Vagina (tissue), 2 donors: ENCODE data around the gene CETN1. TPM values are rescaled to one million over a fixed set of nuclear protein-coding genes. Genes with fewer than 3 reads are reported as not detected.

Source experiments
- DNase-seq, 2 donors: peaks; one replicate each; pipeline ENCODE4 v3.0.0-alpha.2; 2017; ENCODE audit errors: extremely low spot score in 2 of 2
- H3K27ac ChIP-seq: fragments of 200-600 bp; sonication (generic); one replicate; pipeline ENCODE4 v1.5.1; 2019
- H3K27me3 ChIP-seq: fragments of 200-600 bp; sonication (generic); one replicate; pipeline ENCODE4 v1.5.1; 2019
- H3K36me3 ChIP-seq, 2 donors: fragments of 200-600 bp; sonication (generic); one replicate each; pipeline ENCODE4 v1.5.1; 2017 to 2019
- H3K4me1 ChIP-seq: fragments of 200-600 bp; sonication (generic); one replicate; pipeline ENCODE4 v1.5.1; 2019
- H3K4me3 ChIP-seq, 2 donors: fragments of 200-600 bp; sonication (generic); 1 replicate in 1 of 2; 2 replicates in 1 of 2; pipeline ENCODE4 v1.5.1; 2016 to 2019
- H3K9me3 ChIP-seq: fragments of 200-600 bp; sonication (generic); one replicate; pipeline ENCODE4 v1.5.1; 2019
- POLR2A ChIP-seq, 2 donors: fragments of 450-650 bp; IDR thresholded peaks; one replicate each; pipeline ENCODE4 v1.6.1; 2017; ENCODE audit warnings: antibody characterized with exemption in 2 of 2, mild to moderate bottlenecking in 2 of 2, moderate library complexity in 2 of 2
- POLR2AphosphoS5 ChIP-seq, 2 donors: sonication (generic); formaldehyde crosslinking; IDR thresholded peaks; one replicate each; pipeline ENCODE4 v1.9.0; 2017; ENCODE audit warnings: antibody characterized with exemption in 2 of 2, mild to moderate bottlenecking in 2 of 2, low read depth in 1 of 2; ENCODE audit not compliant: insufficient read depth in 1 of 2
- intact Hi-C: fragments of 100-400 bp; cut with DNase I; formaldehyde crosslinking; loops from one replicate; pipeline ENCODE4 v1.15.1; 2023
- total RNA-seq: library from RNA; depleted of rRNA; stranded (reverse); fragments of >200 nt; gene quantifications from one replicate; pipeline ENCODE4 v1.2.3, GENCODE V29; 2016
- TF ChIP-seq, protein P1 (sequence below), 3 experiments: fragments of 450-650 bp in 2 of 3; fragments of 200-600 bp in 1 of 3; sonication (generic) in 1 of 3; IDR thresholded peaks; one replicate each; pipeline ENCODE4 v1.5.1; 2017 to 2019; ENCODE audit warnings: antibody characterized with exemption in 3 of 3, mild to moderate bottlenecking in 2 of 3, moderate library complexity in 2 of 3

Gene CETN1
- total RNA-seq, 1 donor from 2014 or later: not detected

- Histone ChIP-seq H3K4me3 (no peak overlapping the region), H3K4me1 (no peaks in the 10 kb centered on the region), H3K36me3 (no peaks in the 10 kb centered on the region), H3K9me3 (no peaks in the 10 kb centered on the region), H3K27me3 (no peaks in the 10 kb centered on the region), H3K27ac (no peak overlapping the region)
- intact Hi-C loops: no loop called here
- no peak for TF ChIP-seq POLR2A (IDR thresholded peaks at IDR 0.05)
- TF ChIP-seq POLR2AphosphoS5 (IDR thresholded peaks at IDR 0.05; ENCODE audit: insufficient read depth in 1 of 2, low read depth in 1 of 2): no peak
- TF ChIP-seq, protein P1, sequence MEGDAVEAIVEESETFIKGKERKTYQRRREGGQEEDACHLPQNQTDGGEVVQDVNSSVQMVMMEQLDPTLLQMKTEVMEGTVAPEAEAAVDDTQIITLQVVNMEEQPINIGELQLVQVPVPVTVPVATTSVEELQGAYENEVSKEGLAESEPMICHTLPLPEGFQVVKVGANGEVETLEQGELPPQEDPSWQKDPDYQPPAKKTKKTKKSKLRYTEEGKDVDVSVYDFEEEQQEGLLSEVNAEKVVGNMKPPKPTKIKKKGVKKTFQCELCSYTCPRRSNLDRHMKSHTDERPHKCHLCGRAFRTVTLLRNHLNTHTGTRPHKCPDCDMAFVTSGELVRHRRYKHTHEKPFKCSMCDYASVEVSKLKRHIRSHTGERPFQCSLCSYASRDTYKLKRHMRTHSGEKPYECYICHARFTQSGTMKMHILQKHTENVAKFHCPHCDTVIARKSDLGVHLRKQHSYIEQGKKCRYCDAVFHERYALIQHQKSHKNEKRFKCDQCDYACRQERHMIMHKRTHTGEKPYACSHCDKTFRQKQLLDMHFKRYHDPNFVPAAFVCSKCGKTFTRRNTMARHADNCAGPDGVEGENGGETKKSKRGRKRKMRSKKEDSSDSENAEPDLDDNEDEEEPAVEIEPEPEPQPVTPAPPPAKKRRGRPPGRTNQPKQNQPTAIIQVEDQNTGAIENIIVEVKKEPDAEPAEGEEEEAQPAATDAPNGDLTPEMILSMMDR (IDR thresholded peaks at IDR 0.05): no peak
- no peak for DNase-seq
Measured at GRCh38 chr18:600107-600506, 19.9 kb downstream of the CETN1 start.

GRCh38 chr18:604771-605170, 24.6 kb downstream of the CETN1 start:
- Histone ChIP-seq H3K4me3 (no peak overlapping the region), H3K4me1 (no peaks in the 10 kb centered on the region), H3K27me3 (no peaks in the 10 kb centered on the region), H3K27ac (no peak overlapping the region), H3K36me3 (no peaks in the 10 kb centered on the region), H3K9me3 (no peaks in the 10 kb centered on the region)
- intact Hi-C loops: no loop called here
- TF ChIP-seq, protein P1 (IDR thresholded peaks at IDR 0.05): no peak
- no peak for TF ChIP-seq POLR2AphosphoS5 (IDR thresholded peaks at IDR 0.05; ENCODE audit: insufficient read depth in 1 of 2, low read depth in 1 of 2)
- no peak for TF ChIP-seq POLR2A (IDR thresholded peaks at IDR 0.05)
- DNase-seq: no peak

GRCh38 chr18:607930-608329, 27.8 kb downstream of the CETN1 start:
- Histone ChIP-seq H3K27me3 (no peaks in the 10 kb centered on the region), H3K4me3 (no peak overlapping the region), H3K27ac (no peak overlapping the region), H3K9me3 (no peaks in the 10 kb centered on the region), H3K4me1 (no peaks in the 10 kb centered on the region), H3K36me3 (no peaks in the 10 kb centered on the region)
- intact Hi-C loops: no loop called here
- TF ChIP-seq POLR2AphosphoS5 (IDR thresholded peaks at IDR 0.05; ENCODE audit: insufficient read depth in 1 of 2, low read depth in 1 of 2) (no peak), POLR2A (IDR thresholded peaks at IDR 0.05) (no peak)
- TF ChIP-seq, protein P1 (IDR thresholded peaks at IDR 0.05): no peak
- DNase-seq: no peak

DNA sequence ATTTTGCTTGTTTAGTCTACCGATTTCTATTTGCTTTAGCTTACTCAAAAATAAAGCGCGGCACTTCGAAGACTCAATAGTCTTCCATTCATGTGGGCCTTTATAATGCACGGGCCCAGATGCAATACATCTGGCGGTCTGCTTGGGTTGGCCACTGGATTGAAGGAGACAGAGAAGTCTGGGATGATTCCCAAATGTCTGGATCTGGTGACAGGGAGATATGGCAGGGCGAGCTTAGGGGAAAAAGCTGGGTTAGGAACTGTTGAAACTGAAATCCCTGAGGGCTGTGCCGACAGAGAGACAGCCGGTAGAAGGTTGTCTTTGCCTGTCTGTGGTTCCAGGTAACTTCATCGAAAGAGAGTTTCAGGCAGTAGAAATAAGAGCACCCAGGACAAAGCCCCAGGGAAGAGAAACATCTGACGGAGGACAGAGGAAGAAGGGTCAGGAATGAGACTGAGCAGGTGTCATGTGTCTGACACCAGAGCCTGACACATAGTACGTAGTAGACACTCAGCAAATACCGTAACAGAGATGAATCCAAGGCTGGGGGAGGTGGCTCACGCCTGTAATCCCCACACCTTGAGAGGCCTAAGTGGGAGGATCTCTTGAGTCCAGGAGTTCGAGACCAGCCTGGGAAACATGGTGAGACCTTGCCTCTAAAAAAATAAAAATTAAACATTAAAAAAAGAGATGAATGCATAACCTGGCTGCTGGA, 30.2 kb downstream of the CETN1 start:
- H3K36me3 ChIP-seq: no peaks in the 10 kb centered on the region
- H3K9me3 ChIP-seq: no peaks in the 10 kb centered on the region
- no peak overlapping the region for H3K27ac ChIP-seq
- H3K4me3 ChIP-seq: no peak overlapping the region
- H3K27me3 ChIP-seq: no peaks in the 10 kb centered on the region
- intact Hi-C loops: loop anchor here (10.0 kb wide), 1 partner anchor 326 kb away; no protein-coding TSS in a partner anchor
- TF ChIP-seq, protein P1 (IDR thresholded peaks at IDR 0.05): no peak
- TF ChIP-seq POLR2AphosphoS5 (IDR thresholded peaks at IDR 0.05; ENCODE audit: insufficient read depth in 1 of 2, low read depth in 1 of 2): no peak
- TF ChIP-seq POLR2A (IDR thresholded peaks at IDR 0.05): no peak
- DNase-seq: no peak
- H3K4me1 ChIP-seq: no peaks in the 10 kb centered on the region

DNA sequence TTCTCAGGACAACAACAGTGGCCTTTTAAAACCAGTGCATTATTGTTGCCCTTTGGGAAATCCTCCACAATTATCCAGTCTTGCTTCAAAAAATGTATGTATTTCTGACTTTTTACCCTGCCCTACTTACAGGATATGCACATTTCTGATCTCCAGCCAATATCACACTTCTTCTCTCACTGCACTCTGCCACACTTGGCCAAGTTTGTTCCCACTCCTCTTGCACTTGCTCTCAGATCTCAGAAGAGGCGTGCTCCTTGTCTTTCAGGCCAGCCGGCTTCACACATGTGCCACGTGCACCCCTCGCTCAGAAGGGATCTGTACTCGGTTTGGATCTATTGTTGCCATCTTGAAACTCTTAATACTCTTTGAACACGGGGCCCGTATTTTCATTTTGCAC, 32.0 kb downstream of the CETN1 start:
- Histone ChIP-seq H3K4me1 (no peaks in the 10 kb centered on the region), H3K4me3 (no peak overlapping the region), H3K36me3 (no peaks in the 10 kb centered on the region), H3K27me3 (no peaks in the 10 kb centered on the region), H3K27ac (no peak overlapping the region), H3K9me3 (no peaks in the 10 kb centered on the region)
- intact Hi-C loops: loop anchor here (10.0 kb wide), 1 partner anchor 327 kb away; no protein-coding TSS in a partner anchor
- TF ChIP-seq, protein P1 (IDR thresholded peaks at IDR 0.05): no peak
- TF ChIP-seq POLR2A (IDR thresholded peaks at IDR 0.05) (no peak), POLR2AphosphoS5 (IDR thresholded peaks at IDR 0.05; ENCODE audit: insufficient read depth in 1 of 2, low read depth in 1 of 2) (no peak)
- no peak for DNase-seq
